Tibial nerve (tissue), 4 donors: Measurements from ENCODE around the gene CDS2. TPM values are rescaled to one million over a fixed set of nuclear protein-coding genes. Genes with fewer than 3 reads are reported as not detected.

Experiments
- DNase-seq, 2 donors: peaks; one replicate each; pipeline ENCODE4 v3.0.0-alpha.2; 2019; ENCODE audit warnings: low spot score in 2 of 2
- H3K27ac ChIP-seq, 4 donors: fragments of 200-600 bp; sonication (generic) in 3 of 4; one replicate each; pipeline ENCODE4 v1.5.1; 2017 to 2019; ENCODE audit warnings: mild to moderate bottlenecking in 1 of 4
- H3K27me3 ChIP-seq, 2 donors: fragments of 200-600 bp; sonication (generic) in 1 of 2; one replicate each; pipeline versions ENCODE4 v1.5.1 to v1.6.0; 2017 to 2019
- H3K36me3 ChIP-seq, 3 donors: fragments of 200-600 bp; sonication (generic); one replicate each; pipeline ENCODE4 v1.5.1; 2018 to 2019
- H3K4me1 ChIP-seq, 4 donors: fragments of 200-600 bp; sonication (generic) in 3 of 4; one replicate each; pipeline ENCODE4 v1.5.1; 2017 to 2019
- H3K4me3 ChIP-seq, 4 donors: fragments of 200-600 bp; sonication (generic) in 3 of 4; one replicate each; pipeline ENCODE4 v1.5.1; 2017 to 2019; ENCODE audit warnings: mild to moderate bottlenecking in 1 of 4, moderate library complexity in 1 of 4
- H3K9me3 ChIP-seq, 4 donors: fragments of 200-600 bp; sonication (generic) in 3 of 4; one replicate each; pipeline ENCODE4 v1.5.1; 2017 to 2019
- EP300 ChIP-seq, 2 donors: sonication (generic); formaldehyde crosslinking; IDR thresholded peaks; one replicate each; pipeline ENCODE4 v1.6.1; 2017; ENCODE audit warnings: antibody characterized with exemption in 2 of 2, mild to moderate bottlenecking in 1 of 2
- POLR2A ChIP-seq, 2 donors: fragments of 450-650 bp; IDR thresholded peaks; one replicate each; pipeline ENCODE4 v1.6.1; 2017; ENCODE audit warnings: antibody characterized with exemption in 2 of 2, mild to moderate bottlenecking in 2 of 2, moderate library complexity in 2 of 2
- WGBS, 2 donors: methylation state at CpG; one replicate each; pipeline ENCODE4 v1.1.5; 2018; 5-methylcytosine and 5-hydroxymethylcytosine counted together
- total RNA-seq, 4 donors: library from RNA; depleted of rRNA; stranded (reverse); fragments of >200 nt; gene quantifications; one replicate each; pipeline ENCODE4 v1.1.0, GENCODE V29; 2016
- TF ChIP-seq, protein P1 (sequence below), 5 experiments: fragments of 200-600 bp in 3 of 5; fragments of 450-650 bp in 2 of 5; sonication (generic) in 3 of 5; IDR thresholded peaks; one replicate each; pipeline ENCODE4 v1.5.1; 2016 to 2019; ENCODE audit warnings: antibody characterized with exemption in 5 of 5, mild to moderate bottlenecking in 3 of 5, moderate library complexity in 2 of 5

The CDS2 gene
- total RNA-seq, 4 donors from 2014 or later, result 29.4 to 35.0 (median 34.1) TPM

DNA sequence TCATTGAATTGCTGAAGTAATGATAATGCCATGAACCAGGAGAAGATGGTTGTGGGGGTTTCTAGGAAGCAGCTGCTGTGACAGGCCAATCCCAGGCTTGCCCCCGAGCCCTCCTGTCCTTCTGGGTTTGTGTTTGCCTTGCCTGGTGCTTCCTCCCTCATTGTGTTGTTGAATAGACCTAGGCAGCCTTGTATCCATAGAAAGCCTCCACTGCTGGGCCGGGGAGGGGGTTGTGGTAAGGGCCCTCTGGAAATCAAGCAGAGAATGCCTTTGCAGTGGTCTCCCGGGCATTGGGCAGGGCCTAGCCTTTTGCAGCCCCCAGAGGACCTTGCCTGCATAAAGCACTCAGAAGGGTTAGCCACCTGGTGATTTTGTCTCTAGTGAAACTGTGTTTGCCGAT lies 69.3 kb downstream of the CDS2 start:
- peak overlapping the region in 1 of 4 donors; percentile 33 for H3K27ac ChIP-seq
- DNase-seq, result no peak
- no peaks in the 10 kb centered on the region for H3K27me3 ChIP-seq
- H3K4me1 ChIP-seq, result peaks cover 0 to 21% (median 8%) of the 10 kb centered on the region in 4 donors
- H3K9me3 ChIP-seq, result no peaks in the 10 kb centered on the region
- TF ChIP-seq, protein P1, sequence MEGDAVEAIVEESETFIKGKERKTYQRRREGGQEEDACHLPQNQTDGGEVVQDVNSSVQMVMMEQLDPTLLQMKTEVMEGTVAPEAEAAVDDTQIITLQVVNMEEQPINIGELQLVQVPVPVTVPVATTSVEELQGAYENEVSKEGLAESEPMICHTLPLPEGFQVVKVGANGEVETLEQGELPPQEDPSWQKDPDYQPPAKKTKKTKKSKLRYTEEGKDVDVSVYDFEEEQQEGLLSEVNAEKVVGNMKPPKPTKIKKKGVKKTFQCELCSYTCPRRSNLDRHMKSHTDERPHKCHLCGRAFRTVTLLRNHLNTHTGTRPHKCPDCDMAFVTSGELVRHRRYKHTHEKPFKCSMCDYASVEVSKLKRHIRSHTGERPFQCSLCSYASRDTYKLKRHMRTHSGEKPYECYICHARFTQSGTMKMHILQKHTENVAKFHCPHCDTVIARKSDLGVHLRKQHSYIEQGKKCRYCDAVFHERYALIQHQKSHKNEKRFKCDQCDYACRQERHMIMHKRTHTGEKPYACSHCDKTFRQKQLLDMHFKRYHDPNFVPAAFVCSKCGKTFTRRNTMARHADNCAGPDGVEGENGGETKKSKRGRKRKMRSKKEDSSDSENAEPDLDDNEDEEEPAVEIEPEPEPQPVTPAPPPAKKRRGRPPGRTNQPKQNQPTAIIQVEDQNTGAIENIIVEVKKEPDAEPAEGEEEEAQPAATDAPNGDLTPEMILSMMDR (IDR thresholded peaks at IDR 0.05), result no peak
- TF ChIP-seq POLR2A (IDR thresholded peaks at IDR 0.05) (no peak), EP300 (IDR thresholded peaks at IDR 0.05) (no peak)
- WGBS, 2 donors, result 43 to 59% methylated on average over 4 of the region's 4 CpGs
- no peak overlapping the region for H3K4me3 ChIP-seq
- peaks cover 0 to 48% (median 0%) of the 10 kb centered on the region in 3 donors for H3K36me3 ChIP-seq

DNA sequence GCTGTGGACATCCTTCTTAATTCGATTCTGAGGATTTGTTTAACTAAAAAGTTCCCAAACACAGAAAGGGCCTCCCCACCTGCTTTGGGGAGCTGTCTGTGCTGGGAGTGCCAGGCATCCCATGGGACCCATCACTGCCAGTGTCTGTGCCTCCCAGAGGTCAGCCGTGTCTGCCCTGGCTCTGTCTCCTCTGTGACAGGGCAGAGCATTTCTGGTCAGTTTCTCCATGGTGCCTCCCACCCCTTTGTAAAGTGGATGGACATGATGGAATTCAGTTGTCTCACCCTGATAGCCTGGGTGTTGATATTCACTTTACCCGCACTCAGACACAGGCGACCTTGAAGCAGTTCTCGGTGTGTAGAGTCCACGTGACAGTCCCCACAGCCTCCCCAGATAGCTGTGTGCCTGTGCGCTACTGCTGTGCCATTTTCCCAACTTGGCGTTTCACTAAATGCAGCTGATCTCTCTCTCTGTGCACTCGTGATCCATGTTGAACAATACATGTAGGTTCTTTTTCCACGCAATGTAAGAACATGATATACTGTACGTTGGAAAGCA lies 70.5 kb downstream of the CDS2 start:
- Histone ChIP-seq H3K4me3 (no peak overlapping the region), H3K36me3 (peaks cover 0 to 42% (median 0%) of the 10 kb centered on the region in 3 donors), H3K27me3 (no peaks in the 10 kb centered on the region), H3K4me1 (peaks cover 0 to 10% (median 2%) of the 10 kb centered on the region in 4 donors), H3K27ac (no peak overlapping the region), H3K9me3 (no peaks in the 10 kb centered on the region)
- TF ChIP-seq POLR2A (IDR thresholded peaks at IDR 0.05) (no peak), EP300 (IDR thresholded peaks at IDR 0.05) (no peak)
- TF ChIP-seq, protein P1 (IDR thresholded peaks at IDR 0.05), result no peak
- 78 to 82% methylated on average over 11 of the region's 11 CpGs for WGBS, 2 donors
- no peak for DNase-seq

DNA sequence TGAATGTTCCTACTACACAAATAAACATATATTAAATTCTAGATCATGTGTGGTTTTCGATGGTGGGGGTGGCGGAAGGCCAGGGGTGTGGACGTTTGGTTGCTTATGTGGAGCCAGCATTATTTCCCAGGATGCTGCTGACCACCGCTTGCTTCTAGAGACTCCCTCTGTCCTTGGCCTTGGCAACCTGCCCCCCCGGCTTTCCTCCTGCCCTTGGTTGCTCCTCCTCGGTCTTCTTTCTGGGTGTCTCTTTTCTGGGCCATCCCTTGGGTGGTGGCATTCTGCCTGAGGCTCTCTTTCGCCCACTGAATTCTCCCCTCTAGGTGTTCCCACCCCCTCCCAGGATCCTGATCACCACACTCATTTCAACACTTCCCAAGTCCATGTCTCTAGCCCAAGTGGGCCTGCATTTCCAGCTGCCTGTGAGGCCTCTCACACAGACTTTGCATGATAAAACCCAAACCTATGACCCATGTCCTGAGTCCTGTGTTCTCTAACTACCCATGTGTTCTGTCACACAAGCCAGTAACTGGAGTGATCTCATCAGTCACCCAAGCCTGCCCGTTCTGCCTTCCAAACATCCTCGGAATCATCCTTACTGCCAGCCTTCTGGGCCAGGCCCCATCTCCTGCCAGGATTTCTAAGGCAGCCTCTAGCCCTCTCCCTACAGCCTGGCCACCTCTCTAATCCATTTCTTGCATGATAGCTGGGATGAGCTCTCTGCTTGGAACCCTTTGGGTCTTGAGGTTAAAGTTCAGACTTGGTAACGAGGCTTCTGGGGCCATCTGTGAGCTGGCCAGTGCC lies 71.2 kb downstream of the CDS2 start:
- H3K36me3 ChIP-seq, result peaks cover 0 to 42% (median 0%) of the 10 kb centered on the region in 3 donors

DNA sequence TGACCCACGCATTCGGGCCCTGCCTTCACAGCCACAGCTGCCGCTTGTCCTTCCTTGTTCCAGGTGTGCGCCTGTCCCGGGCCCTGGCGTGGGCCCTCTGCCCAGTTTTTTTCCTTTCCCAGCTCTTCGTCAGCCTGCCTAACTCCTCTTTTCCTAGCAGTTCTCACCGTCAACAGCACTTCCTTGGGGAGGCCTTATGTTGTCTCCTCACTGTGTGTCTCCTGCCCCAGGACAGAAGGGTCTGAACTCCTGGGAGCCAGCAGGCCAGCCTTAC lies 71.8 kb downstream of the CDS2 start:
- Histone ChIP-seq H3K27ac (no peak overlapping the region), H3K4me3 (no peak overlapping the region), H3K36me3 (peaks cover 0 to 38% (median 0%) of the 10 kb centered on the region in 3 donors), H3K27me3 (no peaks in the 10 kb centered on the region), H3K9me3 (no peaks in the 10 kb centered on the region), H3K4me1 (peaks cover 0 to 8% (median 0%) of the 10 kb centered on the region in 4 donors)
- TF ChIP-seq POLR2A (IDR thresholded peaks at IDR 0.05), result no peak
- no peak for TF ChIP-seq EP300 (IDR thresholded peaks at IDR 0.05)
- TF ChIP-seq, protein P1 (IDR thresholded peaks at IDR 0.05), result no peak
- DNase-seq, result no peak
- 72 to 86% methylated on average over 8 of the region's 8 CpGs for WGBS, 2 donors

More for the DNA sequence above, 71.2 kb downstream of the CDS2 start:
- Histone ChIP-seq H3K27ac (no peak overlapping the region), H3K9me3 (no peaks in the 10 kb centered on the region), H3K4me3 (no peak overlapping the region), H3K27me3 (no peaks in the 10 kb centered on the region), H3K4me1 (peaks cover 0 to 8% (median 0%) of the 10 kb centered on the region in 4 donors)
- no peak for DNase-seq
- 78 to 81% methylated on average over 10 of the region's 10 CpGs for WGBS, 2 donors
- TF ChIP-seq EP300 (IDR thresholded peaks at IDR 0.05) (no peak), POLR2A (IDR thresholded peaks at IDR 0.05) (no peak)
- TF ChIP-seq, protein P1 (IDR thresholded peaks at IDR 0.05), result no peak

DNA sequence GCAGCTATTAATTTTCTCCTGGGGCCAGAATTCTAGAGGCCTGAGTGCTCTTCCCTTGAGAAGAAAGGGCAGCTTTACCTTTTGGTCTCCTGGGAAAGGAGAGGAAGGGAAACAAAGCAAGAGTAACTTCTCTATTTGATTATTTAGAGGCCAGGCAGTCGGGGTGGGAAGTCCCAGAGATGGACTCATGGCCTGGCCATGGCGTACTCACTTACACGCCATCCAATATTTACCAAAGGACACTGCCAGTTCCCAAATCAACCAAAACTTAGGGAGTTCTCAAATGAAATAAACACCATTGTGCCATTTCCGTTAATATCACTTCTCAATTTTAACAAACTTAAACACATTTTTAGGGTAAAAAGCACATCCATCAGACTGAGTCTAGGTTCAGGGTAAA lies 76.6 kb downstream of the CDS2 start:
- H3K36me3 ChIP-seq, result peaks cover 0 to 9% (median 0%) of the 10 kb centered on the region in 3 donors
- no peaks in the 10 kb centered on the region for H3K9me3 ChIP-seq
- H3K27me3 ChIP-seq, result no peaks in the 10 kb centered on the region
- WGBS, 2 donors, result 79 to 89% methylated on average over 4 of the region's 4 CpGs
- no peak overlapping the region for H3K27ac ChIP-seq
- no peak overlapping the region for H3K4me3 ChIP-seq
- TF ChIP-seq, protein P1 (IDR thresholded peaks at IDR 0.05), result no peak
- TF ChIP-seq POLR2A (IDR thresholded peaks at IDR 0.05) (no peak), EP300 (IDR thresholded peaks at IDR 0.05) (no peak)
- no peak for DNase-seq
- H3K4me1 ChIP-seq, result peaks cover 0 to 7% (median 0%) of the 10 kb centered on the region in 4 donors
